Liver (tissue), 9 donors: ENCODE measurements around the gene IGFL3. TPM values are rescaled to one million over a fixed set of nuclear protein-coding genes. Genes with fewer than 3 reads are reported as not detected.

Experiments
- DNase-seq: peaks from one replicate; pipeline ENCODE4 v3.0.0-alpha.2; 2017; ENCODE audit warnings: low spot score
- H3K27ac ChIP-seq, 2 donors: one replicate each; pipeline ENCODE4 v1.7.0; 2013; ENCODE audit warnings: inconsistent platforms in 2 of 2, low read length in 2 of 2, control low read depth in 1 of 2, low read depth in 1 of 2, mild to moderate bottlenecking in 1 of 2
- H3K27me3 ChIP-seq, 4 donors: one replicate each; pipeline versions ENCODE4 v1.6.1 to v1.7.0; 2013; ENCODE audit warnings: low read length in 3 of 4, inconsistent platforms in 1 of 4, mild to moderate bottlenecking in 1 of 4, moderate library complexity in 1 of 4; ENCODE audit not compliant: control insufficient read depth in 4 of 4, insufficient read depth in 4 of 4
- H3K36me3 ChIP-seq, 4 donors: one replicate each; pipeline versions ENCODE4 v1.6.1 to v1.7.0; 2013; ENCODE audit warnings: low read length in 3 of 4, mild to moderate bottlenecking in 3 of 4, low read depth in 1 of 4, moderate library complexity in 1 of 4; ENCODE audit not compliant: control insufficient read depth in 4 of 4, insufficient read depth in 3 of 4
- H3K4me1 ChIP-seq, 4 donors: one replicate each; pipeline versions ENCODE4 v1.6.1 to v1.7.0; 2013; ENCODE audit warnings: low read length in 3 of 4, mild to moderate bottlenecking in 3 of 4, moderate library complexity in 1 of 4; ENCODE audit not compliant: control insufficient read depth in 4 of 4, insufficient read depth in 4 of 4
- H3K4me3 ChIP-seq, 3 donors: one replicate each; pipeline versions ENCODE4 v1.6.1 to v1.7.0; 2013; ENCODE audit warnings: low read length in 3 of 3, control low read depth in 1 of 3, low read depth in 1 of 3, mild to moderate bottlenecking in 1 of 3
- H3K9ac ChIP-seq, 2 donors: one replicate each; pipeline ENCODE4 v1.7.0; 2013; ENCODE audit warnings: low read length in 2 of 2, mild to moderate bottlenecking in 2 of 2, moderate library complexity in 2 of 2, control low read depth in 1 of 2, low read depth in 1 of 2
- H3K9me3 ChIP-seq, 4 donors: one replicate each; pipeline versions ENCODE4 v1.6.1 to v1.7.0; 2013; ENCODE audit warnings: low read length in 3 of 4; ENCODE audit not compliant: control insufficient read depth in 4 of 4
- ATF3 ChIP-seq: IDR thresholded peaks from 2 replicates; pipeline ENCODE4 v1.6.1; 2016; ENCODE audit warnings: antibody characterized with exemption
- CTCF ChIP-seq: fragments of 150-350 bp; IDR thresholded peaks from 2 replicates; pipeline ENCODE4 v1.5.1; 2017; ENCODE audit warnings: improper control_type of control experiment, low read depth, low read length; ENCODE audit not compliant: missing input control
- FOXA2 ChIP-seq: IDR thresholded peaks from 2 replicates; pipeline ENCODE4 v1.6.1; 2016; ENCODE audit warnings: antibody characterized with exemption
- GABPA ChIP-seq, 2 donors: IDR thresholded peaks in 1 of 2; conservative IDR thresholded peaks in 1 of 2; 2 replicates each; pipeline ENCODE4 v1.6.1; 2016; ENCODE audit warnings: antibody characterized with exemption in 2 of 2, mild to moderate bottlenecking in 1 of 2, moderate library complexity in 1 of 2
- HNF4A ChIP-seq, 2 donors: conservative IDR thresholded peaks; 2 replicates each; pipeline ENCODE4 v1.6.1; 2016; ENCODE audit warnings: antibody characterized with exemption in 2 of 2, mild to moderate bottlenecking in 2 of 2
- HNF4G ChIP-seq: IDR thresholded peaks from 2 replicates; pipeline ENCODE4 v1.6.1; 2016; ENCODE audit warnings: antibody characterized with exemption
- JUND ChIP-seq, 2 donors: IDR thresholded peaks; 2 replicates each; pipeline ENCODE4 v1.6.1; 2016; ENCODE audit warnings: antibody characterized with exemption in 2 of 2
- NR2F2 ChIP-seq: IDR thresholded peaks from 2 replicates; pipeline ENCODE4 v1.6.1; 2016; ENCODE audit warnings: antibody characterized with exemption
- RAD21 ChIP-seq, 2 donors: IDR thresholded peaks; 2 replicates each; pipeline ENCODE4 v1.6.1; 2016; ENCODE audit warnings: antibody characterized with exemption in 2 of 2, mild to moderate bottlenecking in 2 of 2
- RXRA ChIP-seq, 2 donors: IDR thresholded peaks; 2 replicates each; pipeline ENCODE4 v1.6.1; 2017 to 2018; ENCODE audit warnings: antibody characterized with exemption in 2 of 2, mild to moderate bottlenecking in 1 of 2
- SP1 ChIP-seq: IDR thresholded peaks from 2 replicates; pipeline ENCODE4 v1.6.1; 2018; ENCODE audit warnings: antibody characterized with exemption, mild to moderate bottlenecking
- TAF1 ChIP-seq: conservative IDR thresholded peaks from 2 replicates; pipeline ENCODE4 v1.6.1; 2016; ENCODE audit warnings: antibody characterized with exemption, mild to moderate bottlenecking
- ZBTB33 ChIP-seq: IDR thresholded peaks from 2 replicates; pipeline ENCODE4 v1.6.1; 2016; ENCODE audit warnings: antibody characterized with exemption
- WGBS: extraction: QIAGEN DNeasy Blood & Tissue Kit; methylation state at CpG from one replicate; pipeline ENCODE4 v1.1.7; 2013; 5-methylcytosine and 5-hydroxymethylcytosine counted together
- polyA plus RNA-seq, 2 donors: library from polyadenylated mRNA; stranded (reverse) in 1 of 2; unstranded in 1 of 2; fragments of 200-250 nt in 1 of 2; fragments of >200 nt in 1 of 2; fragmentation: Nextera tagmentation in 1 of 2; extraction: Ambion mirVana in 1 of 2; gene quantifications; one replicate each; pipeline versions ENCODE4 v1.2.1 to v1.2.3, GENCODE V29; 2013 to 2015
- total RNA-seq, 2 donors: library from RNA; depleted of rRNA; stranded (reverse); fragments of >200 nt; gene quantifications; one replicate each; pipeline ENCODE4 v1.2.3, GENCODE V29; 2014
- donor health status: healthy.
- donor health status: healthy.
- donor health status: healthy.
- donor health status: healthy.
- donor health status: healthy.

The IGFL3 gene
- total and polyA plus RNA-seq, 4 donors, result not detected

- TF ChIP-seq ZBTB33 (no peak), GABPA (IDR thresholded peaks at IDR 0.05 in 1 of 2, conservative IDR thresholded peaks at IDR 0.05 in 1 of 2) (no peak), SP1 (no peak)
Measured at GRCh38 chr19:46085888-46086287, 38.6 kb downstream of the IGFL3 start (continued).

GRCh38 chr19:46082728-46083050, 41.8 kb downstream of the IGFL3 start:
- H3K27me3 ChIP-seq, result peaks cover 0 to 4% (median 0%) of the 10 kb centered on the region in 4 donors
- TF ChIP-seq HNF4G (no peak), RAD21 (IDR thresholded peaks at IDR 0.05) (no peak), TAF1 (no peak), ZBTB33 (no peak), CTCF (no peak), RXRA (IDR thresholded peaks at IDR 0.05) (no peak)
- WGBS, result 57% methylated on average over 2 of the region's 2 CpGs

GRCh38 chr19:46081928-46082727, 42.4 kb downstream of the IGFL3 start:
- Histone ChIP-seq H3K9ac (no peak overlapping the region), H3K27ac (no peak overlapping the region), H3K4me3 (no peak overlapping the region), H3K4me1 (peaks cover 0 to 8% (median 5%) of the 10 kb centered on the region in 4 donors), H3K9me3 (peaks cover 0 to 2% (median 0%) of the 10 kb centered on the region in 4 donors), H3K36me3 (no peaks in the 10 kb centered on the region), H3K27me3 (peaks cover 0 to 7% (median 1%) of the 10 kb centered on the region in 4 donors)
- no peak for TF ChIP-seq TAF1
- no peak for TF ChIP-seq FOXA2
- peak in 1 of 2 donors; percentile 25 for TF ChIP-seq HNF4A (conservative IDR thresholded peaks at IDR 0.05)
- peak; percentile 75 for TF ChIP-seq CTCF
- peak; percentile 82 to 89 for TF ChIP-seq RAD21 (IDR thresholded peaks at IDR 0.05)
- TF ChIP-seq NR2F2, result no peak
- no peak for TF ChIP-seq HNF4G
- TF ChIP-seq ATF3, result no peak
- no peak for TF ChIP-seq JUND (IDR thresholded peaks at IDR 0.05)
- WGBS, result 46% methylated on average over 4 of the region's 4 CpGs
- no peak for DNase-seq

More at GRCh38 chr19:46082728-46083050, 41.8 kb downstream of the IGFL3 start:
- Histone ChIP-seq H3K4me3 (no peak overlapping the region), H3K36me3 (no peaks in the 10 kb centered on the region), H3K4me1 (peaks cover 0 to 3% (median 0%) of the 10 kb centered on the region in 4 donors), H3K9ac (no peak overlapping the region), H3K27ac (no peak overlapping the region), H3K9me3 (peaks cover 0 to 2% (median 0%) of the 10 kb centered on the region in 4 donors)
- DNase-seq, result no peak
